Astrocyte (in vitro differentiated cells and primary cell): ENCODE results near the gene PNPLA3.

Experiments
- EZH2 ChIP-seq: IDR thresholded peaks from 2 replicates; pipeline ENCODE4 v1.6.1; 2012; ENCODE audit warnings: mild to moderate bottlenecking, low read length, inconsistent platforms; ENCODE audit not compliant: insufficient read depth
- TF ChIP-seq, protein P1 (sequence below): IDR thresholded peaks from 2 replicates; pipeline ENCODE4 v1.5.1; 2011; ENCODE audit warnings: low read depth, mild to moderate bottlenecking, inconsistent platforms, low read length, moderate library complexity; ENCODE audit not compliant: insufficient read depth

- TF ChIP-seq EZH2, result no peak
- TF ChIP-seq, protein P1, sequence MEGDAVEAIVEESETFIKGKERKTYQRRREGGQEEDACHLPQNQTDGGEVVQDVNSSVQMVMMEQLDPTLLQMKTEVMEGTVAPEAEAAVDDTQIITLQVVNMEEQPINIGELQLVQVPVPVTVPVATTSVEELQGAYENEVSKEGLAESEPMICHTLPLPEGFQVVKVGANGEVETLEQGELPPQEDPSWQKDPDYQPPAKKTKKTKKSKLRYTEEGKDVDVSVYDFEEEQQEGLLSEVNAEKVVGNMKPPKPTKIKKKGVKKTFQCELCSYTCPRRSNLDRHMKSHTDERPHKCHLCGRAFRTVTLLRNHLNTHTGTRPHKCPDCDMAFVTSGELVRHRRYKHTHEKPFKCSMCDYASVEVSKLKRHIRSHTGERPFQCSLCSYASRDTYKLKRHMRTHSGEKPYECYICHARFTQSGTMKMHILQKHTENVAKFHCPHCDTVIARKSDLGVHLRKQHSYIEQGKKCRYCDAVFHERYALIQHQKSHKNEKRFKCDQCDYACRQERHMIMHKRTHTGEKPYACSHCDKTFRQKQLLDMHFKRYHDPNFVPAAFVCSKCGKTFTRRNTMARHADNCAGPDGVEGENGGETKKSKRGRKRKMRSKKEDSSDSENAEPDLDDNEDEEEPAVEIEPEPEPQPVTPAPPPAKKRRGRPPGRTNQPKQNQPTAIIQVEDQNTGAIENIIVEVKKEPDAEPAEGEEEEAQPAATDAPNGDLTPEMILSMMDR, result no peak
Observed at GRCh38 chr22:43985532-43985931, 61.9 kb downstream of the PNPLA3 start.
